SK-N-SH (cell line): Measurements from ENCODE around the gene SMIM3. TPM values are rescaled to one million over a fixed set of nuclear protein-coding genes. Genes with fewer than 3 reads are reported as not detected.

ENCODE experiments used
- CTCF ChIA-PET: fragments of 300-600, 350-600 bp; formaldehyde crosslinking; extraction: SDS; loops from one replicate; lab custom pipeline; 2021; lab: Yijun Ruan, JAX
- POLR2A ChIA-PET: fragments of 350-600 bp; sonication (Branson Sonifier 250); formaldehyde crosslinking; extraction: SDS; loops from one replicate; lab custom pipeline; 2020; ENCODE audit warnings: antibody characterized with exemption, inconsistent platforms; lab: Yijun Ruan, JAX
- DNase-seq: peaks from one replicate; pipeline ENCODE4 v3.0.0; 2012
- H2AFZ ChIP-seq: fragments of 200-600 bp; sonication (generic); 2 replicates; pipeline ENCODE4 v1.8.1; 2016; ENCODE audit warnings: antibody characterized with exemption, mild to moderate bottlenecking, low read depth
- H3F3A ChIP-seq: fragments of 200-600 bp; sonication (generic); replicated peaks from 2 replicates; pipeline ENCODE3; 2016; ENCODE audit warnings: antibody characterized with exemption, mild to moderate bottlenecking; ENCODE audit not compliant: insufficient read depth
- H3K27ac ChIP-seq, 2 experiments: fragments of 200-500 bp in 1 of 2; fragments of 200-600 bp in 1 of 2; sonication (Bioruptor generic) in 1 of 2; sonication (generic), shearing (Covaris generic) in 1 of 2; 2 replicates each; pipeline versions ENCODE4 v1.5.1 to v1.6.1; 2014 to 2016; ENCODE audit warnings: low read depth in 2 of 2, inconsistent platforms in 1 of 2, low read length in 1 of 2, mild to moderate bottlenecking in 1 of 2, mixed read lengths in 1 of 2
- H3K27me3 ChIP-seq: fragments of 200-600 bp; sonication (generic), shearing (Covaris generic); 2 replicates; pipeline ENCODE4 v1.6.1; 2016; ENCODE audit warnings: mixed run types; ENCODE audit not compliant: insufficient read depth
- H3K36me3 ChIP-seq, 2 experiments: fragments of 200-500 bp in 1 of 2; fragments of 200-600 bp in 1 of 2; sonication (Bioruptor generic) in 1 of 2; sonication (generic) in 1 of 2; replicated peaks in 1 of 2; 2 replicates each; pipeline versions ENCODE3 to v1.5.1; 2014 to 2016; ENCODE audit warnings: low read length in 1 of 2, mild to moderate bottlenecking in 1 of 2; ENCODE audit not compliant: insufficient read depth in 2 of 2, control insufficient read depth in 1 of 2
- H3K4me1 ChIP-seq, 2 experiments: fragments of 200-500 bp in 1 of 2; fragments of 200-600 bp in 1 of 2; sonication (Bioruptor generic) in 1 of 2; sonication (generic), shearing (Covaris generic) in 1 of 2; 2 replicates each; pipeline versions ENCODE4 v1.5.1 to v1.6.1; 2014 to 2016; ENCODE audit warnings: low read depth in 1 of 2, low read length in 1 of 2, mixed run types in 1 of 2; ENCODE audit not compliant: insufficient read depth in 2 of 2, control insufficient read depth in 1 of 2
- H3K4me2 ChIP-seq: fragments of 200-600 bp; sonication (generic), shearing (Covaris generic); 2 replicates; pipeline ENCODE4 v1.6.1; 2017; ENCODE audit warnings: mixed run types
- H3K4me3 ChIP-seq, 2 experiments: fragments of 200-500 bp in 1 of 2; fragments of 200-600 bp in 1 of 2; sonication (Bioruptor generic) in 1 of 2; sonication (generic), shearing (Covaris generic) in 1 of 2; 2 replicates each; pipeline versions ENCODE4 v1.5.1 to v1.8.1; 2014 to 2016; ENCODE audit warnings: low read depth in 2 of 2, inconsistent platforms in 1 of 2, low read length in 1 of 2, mild to moderate bottlenecking in 1 of 2, mixed read lengths in 1 of 2, moderate library complexity in 1 of 2
- H3K79me2 ChIP-seq: fragments of 200-600 bp; sonication (generic); 2 replicates; pipeline ENCODE4 v1.8.1; 2017; ENCODE audit warnings: mild to moderate bottlenecking; ENCODE audit not compliant: insufficient read depth
- H3K9ac ChIP-seq: fragments of 200-600 bp; sonication (generic); 2 replicates; pipeline ENCODE4 v1.6.1; 2017; ENCODE audit warnings: mixed run types
- H3K9me2 ChIP-seq: fragments of 200-600 bp; sonication (generic); 2 replicates; pipeline ENCODE4 v1.6.1; 2017; ENCODE audit warnings: mixed run types
- H3K9me3 ChIP-seq: fragments of 200-600 bp; sonication (generic); 2 replicates; pipeline ENCODE4 v1.6.1; 2017; ENCODE audit warnings: mixed run types, mild to moderate bottlenecking, moderate library complexity
- H4K20me1 ChIP-seq: fragments of 200-600 bp; sonication (generic); 2 replicates; pipeline ENCODE4 v1.6.1; 2017; ENCODE audit warnings: mild to moderate bottlenecking, mixed run types; ENCODE audit not compliant: insufficient read depth
- CHD2 ChIP-seq: fragments of 150-350 bp; IDR thresholded peaks from 2 replicates; pipeline ENCODE4 v1.6.1; 2018; ENCODE audit warnings: low read length; ENCODE audit not compliant: partially characterized antibody
- EP300 ChIP-seq, 2 experiments: IDR thresholded peaks; 2 replicates each; pipeline versions ENCODE4 v1.4.0 to v1.6.1; 2012; ENCODE audit warnings: borderline replicate concordance in 1 of 2, low read depth in 1 of 2, low read length in 1 of 2
- EZH2phosphoT487 ChIP-seq: fragments of 200-600 bp; sonication (generic); IDR thresholded peaks from 2 replicates; pipeline ENCODE4 v1.6.1; 2017; ENCODE audit warnings: low read depth, mixed run types, mild to moderate bottlenecking, antibody characterized with exemption, moderate library complexity, borderline replicate concordance
- FOSL2 ChIP-seq: IDR thresholded peaks from 2 replicates; pipeline ENCODE4 v1.4.0; 2012; ENCODE audit warnings: low read depth, mild to moderate bottlenecking, moderate library complexity, borderline replicate concordance
- FOXJ3 ChIP-seq: sonication (generic); formaldehyde crosslinking; IDR thresholded peaks from 2 replicates; pipeline ENCODE4 v1.5.1; 2020; ENCODE audit warnings: mild to moderate bottlenecking, missing genetic modification reagents
- GATA2 ChIP-seq: sonication (generic); formaldehyde crosslinking; IDR thresholded peaks from 2 replicates; pipeline ENCODE4 v1.5.0; 2020; ENCODE audit warnings: mild to moderate bottlenecking, missing genetic modification reagents
- JUND ChIP-seq: IDR thresholded peaks from 2 replicates; pipeline ENCODE4 v1.4.0; 2012
- POLR2AphosphoS5 ChIP-seq: IDR thresholded peaks from 2 replicates; pipeline ENCODE4 v1.6.1; 2012; ENCODE audit warnings: low read depth, low read length
- REST ChIP-seq: IDR thresholded peaks from 2 replicates; pipeline ENCODE4 v1.6.1; 2012; ENCODE audit warnings: mild to moderate bottlenecking, low read depth, low read length, moderate library complexity
- RFX5 ChIP-seq: IDR thresholded peaks from 2 replicates; pipeline ENCODE4 v1.6.1; 2012; ENCODE audit warnings: mild to moderate bottlenecking, improper control_type of control experiment, low read length
- RXRA ChIP-seq: IDR thresholded peaks from 2 replicates; pipeline ENCODE4 v1.4.0; 2012; ENCODE audit warnings: low read depth, mild to moderate bottlenecking, borderline replicate concordance
- SMC3 ChIP-seq: IDR thresholded peaks from 2 replicates; pipeline ENCODE4 v1.6.1; 2012; ENCODE audit warnings: low read depth, low read length, improper control_type of control experiment
- TAF1 ChIP-seq: IDR thresholded peaks from 2 replicates; pipeline ENCODE4 v1.6.1; 2012; ENCODE audit warnings: low read depth, mild to moderate bottlenecking, low read length, moderate library complexity, borderline replicate concordance
- TEAD4 ChIP-seq: IDR thresholded peaks from 2 replicates; pipeline ENCODE4 v1.4.0; 2012; ENCODE audit warnings: mild to moderate bottlenecking, borderline replicate concordance; ENCODE audit not compliant: insufficient read depth
- WGBS: methylation state at CpG from one replicate; pipeline ENCODE4 v1.1.6; 2017; ENCODE audit warnings: low lambda C conversion rate; 5-methylcytosine and 5-hydroxymethylcytosine counted together
- polyA plus RNA-seq, 3 experiments: library from polyadenylated mRNA; depleted of rRNA; stranded (reverse); fragments of >200 nt; gene quantifications; 2 replicates each; pipeline ENCODE4 v1.2.3, GENCODE V29; 2012
- TF ChIP-seq, protein P1 (sequence below): IDR thresholded peaks from 2 replicates; pipeline ENCODE4 v1.4.0; 2012; ENCODE audit warnings: low read depth, borderline replicate concordance
- TF ChIP-seq, protein P2 (sequence below): IDR thresholded peaks from 2 replicates; pipeline ENCODE4 v1.4.0; 2012; ENCODE audit warnings: low read depth, borderline replicate concordance
- TF ChIP-seq, protein P3 (sequence below): IDR thresholded peaks from 2 replicates; pipeline ENCODE4 v1.4.0; 2012; ENCODE audit warnings: low read depth
- TF ChIP-seq, protein P4 (sequence below): fragments of 150-350 bp; IDR thresholded peaks from 2 replicates; pipeline ENCODE4 v1.6.1; 2016; ENCODE audit warnings: mild to moderate bottlenecking, low read depth, low read length
- TF ChIP-seq, protein P5 (sequence below): fragments of 150-350 bp; IDR thresholded peaks from 2 replicates; pipeline ENCODE4 v1.6.1; 2017; ENCODE audit warnings: antibody characterized with exemption, low read length, low read depth, borderline replicate concordance

The SMIM3 gene
- polyA plus RNA-seq, 1 of the 3 experiments (the other 2 are of a cell fraction), result 39.9 TPM

GRCh38 chr5:150789450-150789849, 10.9 kb downstream of the SMIM3 start:
- Histone ChIP-seq H3K27ac (peak overlapping the region; percentile 76 to 94), H3K4me1 (peaks cover 14 to 50% of the 10 kb centered on the region in 2 experiments), H3K36me3 (peaks cover 0 to 13% of the 10 kb centered on the region in 2 experiments), H2AFZ (no peak overlapping the region), H3K9me2 (no peaks in the 10 kb centered on the region), H3K4me3 (peak overlapping the region in 1 of 2 experiments; percentile 35; a peak in 1 of 4 replicates), H3K79me2 (peaks cover 77% of the 10 kb centered on the region), H3K9ac (peak overlapping the region; percentile 63; the same call in 1 of the 2 replicates), H3K9me3 (no peaks in the 10 kb centered on the region; the same call in 1 of the 2 replicates), H3F3A (peaks cover 38% of the 10 kb centered on the region), H4K20me1 (no peaks in the 10 kb centered on the region), H3K27me3 (no peaks in the 10 kb centered on the region), H3K4me2 (peak overlapping the region; percentile 80)
- ChIA-PET CTCF (interaction anchor here (0.6 to 1.8 kb wide), 6 partner anchors 10 to 235 kb away, joined by 3 to 8 read pairs (median 4); partner anchors contain the start of genes IRGM and SMIM3), POLR2A (interaction anchor here (0.6 kb wide), 1 partner anchor 100 kb away, joined by 3 read pairs; no protein-coding TSS in a partner anchor)
- no peak for DNase-seq
- WGBS, result 83% methylated on average over 6 of the region's 6 CpGs
- no peak for TF ChIP-seq POLR2AphosphoS5
- TF ChIP-seq REST, result no peak
- no peak for TF ChIP-seq TAF1
- TF ChIP-seq, protein P1, sequence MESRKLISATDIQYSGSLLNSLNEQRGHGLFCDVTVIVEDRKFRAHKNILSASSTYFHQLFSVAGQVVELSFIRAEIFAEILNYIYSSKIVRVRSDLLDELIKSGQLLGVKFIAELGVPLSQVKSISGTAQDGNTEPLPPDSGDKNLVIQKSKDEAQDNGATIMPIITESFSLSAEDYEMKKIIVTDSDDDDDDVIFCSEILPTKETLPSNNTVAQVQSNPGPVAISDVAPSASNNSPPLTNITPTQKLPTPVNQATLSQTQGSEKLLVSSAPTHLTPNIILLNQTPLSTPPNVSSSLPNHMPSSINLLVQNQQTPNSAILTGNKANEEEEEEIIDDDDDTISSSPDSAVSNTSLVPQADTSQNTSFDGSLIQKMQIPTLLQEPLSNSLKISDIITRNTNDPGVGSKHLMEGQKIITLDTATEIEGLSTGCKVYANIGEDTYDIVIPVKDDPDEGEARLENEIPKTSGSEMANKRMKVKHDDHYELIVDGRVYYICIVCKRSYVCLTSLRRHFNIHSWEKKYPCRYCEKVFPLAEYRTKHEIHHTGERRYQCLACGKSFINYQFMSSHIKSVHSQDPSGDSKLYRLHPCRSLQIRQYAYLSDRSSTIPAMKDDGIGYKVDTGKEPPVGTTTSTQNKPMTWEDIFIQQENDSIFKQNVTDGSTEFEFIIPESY, result no peak
- no peak for TF ChIP-seq EP300 (IDR thresholded peaks at IDR 0.05; ENCODE audit: borderline replicate concordance in 1 of 2, low read depth in 1 of 2, low read length in 1 of 2)
- TF ChIP-seq TEAD4, result no peak
- TF ChIP-seq, protein P2, sequence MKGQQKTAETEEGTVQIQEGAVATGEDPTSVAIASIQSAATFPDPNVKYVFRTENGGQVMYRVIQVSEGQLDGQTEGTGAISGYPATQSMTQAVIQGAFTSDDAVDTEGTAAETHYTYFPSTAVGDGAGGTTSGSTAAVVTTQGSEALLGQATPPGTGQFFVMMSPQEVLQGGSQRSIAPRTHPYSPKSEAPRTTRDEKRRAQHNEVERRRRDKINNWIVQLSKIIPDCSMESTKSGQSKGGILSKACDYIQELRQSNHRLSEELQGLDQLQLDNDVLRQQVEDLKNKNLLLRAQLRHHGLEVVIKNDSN, result no peak
- no peak for TF ChIP-seq SMC3
- no peak for TF ChIP-seq GATA2 (CRISPR knock-in tag)
- no peak for TF ChIP-seq CHD2
- TF ChIP-seq, protein P3, sequence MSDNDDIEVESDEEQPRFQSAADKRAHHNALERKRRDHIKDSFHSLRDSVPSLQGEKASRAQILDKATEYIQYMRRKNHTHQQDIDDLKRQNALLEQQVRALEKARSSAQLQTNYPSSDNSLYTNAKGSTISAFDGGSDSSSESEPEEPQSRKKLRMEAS, result no peak
- no peak for TF ChIP-seq EZH2phosphoT487
- TF ChIP-seq RFX5, result no peak
- TF ChIP-seq, protein P4, sequence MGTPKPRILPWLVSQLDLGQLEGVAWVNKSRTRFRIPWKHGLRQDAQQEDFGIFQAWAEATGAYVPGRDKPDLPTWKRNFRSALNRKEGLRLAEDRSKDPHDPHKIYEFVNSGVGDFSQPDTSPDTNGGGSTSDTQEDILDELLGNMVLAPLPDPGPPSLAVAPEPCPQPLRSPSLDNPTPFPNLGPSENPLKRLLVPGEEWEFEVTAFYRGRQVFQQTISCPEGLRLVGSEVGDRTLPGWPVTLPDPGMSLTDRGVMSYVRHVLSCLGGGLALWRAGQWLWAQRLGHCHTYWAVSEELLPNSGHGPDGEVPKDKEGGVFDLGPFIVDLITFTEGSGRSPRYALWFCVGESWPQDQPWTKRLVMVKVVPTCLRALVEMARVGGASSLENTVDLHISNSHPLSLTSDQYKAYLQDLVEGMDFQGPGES, result no peak
- TF ChIP-seq, protein P5, sequence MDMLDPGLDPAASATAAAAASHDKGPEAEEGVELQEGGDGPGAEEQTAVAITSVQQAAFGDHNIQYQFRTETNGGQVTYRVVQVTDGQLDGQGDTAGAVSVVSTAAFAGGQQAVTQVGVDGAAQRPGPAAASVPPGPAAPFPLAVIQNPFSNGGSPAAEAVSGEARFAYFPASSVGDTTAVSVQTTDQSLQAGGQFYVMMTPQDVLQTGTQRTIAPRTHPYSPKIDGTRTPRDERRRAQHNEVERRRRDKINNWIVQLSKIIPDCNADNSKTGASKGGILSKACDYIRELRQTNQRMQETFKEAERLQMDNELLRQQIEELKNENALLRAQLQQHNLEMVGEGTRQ, result no peak
- TF ChIP-seq FOXJ3 (CRISPR knock-in tag), result no peak
- no peak for TF ChIP-seq RXRA
- no peak for TF ChIP-seq FOSL2
- no peak for TF ChIP-seq JUND
